ENCODE results near the gene CNGA3. TPM values are rescaled to one million over a fixed set of nuclear protein-coding genes. Genes with fewer than 3 reads are reported as not detected.

The CNGA3 gene
- polyA plus RNA-seq, 2 of the 4 experiments (the other 2 are of a cell fraction): not detected

DNA sequence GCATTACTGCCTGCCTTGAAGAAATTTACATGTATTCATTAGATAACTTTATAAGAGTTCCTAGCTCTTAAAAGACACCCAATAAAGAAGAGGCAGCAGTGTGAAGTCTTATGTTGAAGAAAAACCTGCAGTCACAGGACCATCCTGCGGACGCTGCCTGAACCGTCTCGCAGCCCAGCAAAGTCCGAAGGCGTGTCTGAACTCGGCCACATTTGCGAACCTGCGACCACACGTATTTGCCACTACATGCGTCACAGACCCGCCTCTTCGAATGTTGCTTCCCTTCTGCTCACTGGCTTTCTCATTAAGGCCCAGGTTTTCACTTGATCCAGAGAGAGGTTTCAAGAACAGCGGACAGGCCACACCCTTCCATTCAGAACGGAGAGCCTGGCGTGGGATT lies 41.2 kb downstream of the CNGA3 start:
- 84% methylated on average over 15 of the region's 16 CpGs for WGBS (ENCODE audit: missing lambda C conversion rate)
- no peak for ATAC-seq
- FAIRE-seq: no peak
- ChIA-PET POLR2A (no interaction called here), CTCF (interaction anchor here (0.6 to 8.0 kb wide), 5 partner anchors 9 to 688 kb away, joined by 3 to 61 read pairs (median 4); no protein-coding TSS in a partner anchor)
- Histone ChIP-seq H3K4me1 (no peaks in the 10 kb centered on the region), H3K4me3 (no peak overlapping the region), H3K4me2 (no peak overlapping the region), H3K9me3 (no peaks in the 10 kb centered on the region), H3K27ac (no peak overlapping the region)
- TF ChIP-seq POLR2AphosphoS2 (conservative IDR thresholded peaks at IDR 0.05; ENCODE audit: low read length): no peak
- TF ChIP-seq, protein P1, sequence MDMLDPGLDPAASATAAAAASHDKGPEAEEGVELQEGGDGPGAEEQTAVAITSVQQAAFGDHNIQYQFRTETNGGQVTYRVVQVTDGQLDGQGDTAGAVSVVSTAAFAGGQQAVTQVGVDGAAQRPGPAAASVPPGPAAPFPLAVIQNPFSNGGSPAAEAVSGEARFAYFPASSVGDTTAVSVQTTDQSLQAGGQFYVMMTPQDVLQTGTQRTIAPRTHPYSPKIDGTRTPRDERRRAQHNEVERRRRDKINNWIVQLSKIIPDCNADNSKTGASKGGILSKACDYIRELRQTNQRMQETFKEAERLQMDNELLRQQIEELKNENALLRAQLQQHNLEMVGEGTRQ (IDR thresholded peaks at IDR 0.05): no peak
- TF ChIP-seq JUNB (IDR thresholded peaks at IDR 0.05): no peak
- no peak for TF ChIP-seq POLR2A (IDR thresholded peaks at IDR 0.05; ENCODE audit: low read length)
- no peak for TF ChIP-seq HDAC2 (IDR thresholded peaks at IDR 0.05)
- TF ChIP-seq JUN (IDR thresholded peaks at IDR 0.05): no peak
- TF ChIP-seq, protein P2, sequence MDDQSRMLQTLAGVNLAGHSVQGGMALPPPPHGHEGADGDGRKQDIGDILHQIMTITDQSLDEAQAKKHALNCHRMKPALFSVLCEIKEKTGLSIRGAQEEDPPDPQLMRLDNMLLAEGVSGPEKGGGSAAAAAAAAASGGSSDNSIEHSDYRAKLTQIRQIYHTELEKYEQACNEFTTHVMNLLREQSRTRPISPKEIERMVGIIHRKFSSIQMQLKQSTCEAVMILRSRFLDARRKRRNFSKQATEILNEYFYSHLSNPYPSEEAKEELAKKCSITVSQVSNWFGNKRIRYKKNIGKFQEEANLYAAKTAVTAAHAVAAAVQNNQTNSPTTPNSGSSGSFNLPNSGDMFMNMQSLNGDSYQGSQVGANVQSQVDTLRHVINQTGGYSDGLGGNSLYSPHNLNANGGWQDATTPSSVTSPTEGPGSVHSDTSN (IDR thresholded peaks at IDR 0.05): no peak
- no peak for TF ChIP-seq SMC3 (IDR thresholded peaks at IDR 0.05)
- TF ChIP-seq TP53 (CRISPR knock-in tag; IDR thresholded peaks at IDR 0.05): no peak
- no peak for TF ChIP-seq RARB (CRISPR knock-in tag; IDR thresholded peaks at IDR 0.05)
- no peak for TF ChIP-seq EHF (CRISPR knock-in tag; IDR thresholded peaks at IDR 0.05)
- no peak for TF ChIP-seq ZC3H11A (IDR thresholded peaks at IDR 0.05)
- TF ChIP-seq CEBPB (IDR thresholded peaks at IDR 0.05): no peak
- TF ChIP-seq, protein P3, sequence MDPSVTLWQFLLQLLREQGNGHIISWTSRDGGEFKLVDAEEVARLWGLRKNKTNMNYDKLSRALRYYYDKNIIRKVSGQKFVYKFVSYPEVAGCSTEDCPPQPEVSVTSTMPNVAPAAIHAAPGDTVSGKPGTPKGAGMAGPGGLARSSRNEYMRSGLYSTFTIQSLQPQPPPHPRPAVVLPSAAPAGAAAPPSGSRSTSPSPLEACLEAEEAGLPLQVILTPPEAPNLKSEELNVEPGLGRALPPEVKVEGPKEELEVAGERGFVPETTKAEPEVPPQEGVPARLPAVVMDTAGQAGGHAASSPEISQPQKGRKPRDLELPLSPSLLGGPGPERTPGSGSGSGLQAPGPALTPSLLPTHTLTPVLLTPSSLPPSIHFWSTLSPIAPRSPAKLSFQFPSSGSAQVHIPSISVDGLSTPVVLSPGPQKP (IDR thresholded peaks at IDR 0.05; ENCODE audit: low read depth, low read length): no peak
- TF ChIP-seq, protein P4, sequence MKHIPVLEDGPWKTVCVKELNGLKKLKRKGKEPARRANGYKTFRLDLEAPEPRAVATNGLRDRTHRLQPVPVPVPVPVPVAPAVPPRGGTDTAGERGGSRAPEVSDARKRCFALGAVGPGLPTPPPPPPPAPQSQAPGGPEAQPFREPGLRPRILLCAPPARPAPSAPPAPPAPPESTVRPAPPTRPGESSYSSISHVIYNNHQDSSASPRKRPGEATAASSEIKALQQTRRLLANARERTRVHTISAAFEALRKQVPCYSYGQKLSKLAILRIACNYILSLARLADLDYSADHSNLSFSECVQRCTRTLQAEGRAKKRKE (CRISPR knock-in tag; IDR thresholded peaks at IDR 0.05; ENCODE audit: low read depth): no peak
- TF ChIP-seq, protein P5, sequence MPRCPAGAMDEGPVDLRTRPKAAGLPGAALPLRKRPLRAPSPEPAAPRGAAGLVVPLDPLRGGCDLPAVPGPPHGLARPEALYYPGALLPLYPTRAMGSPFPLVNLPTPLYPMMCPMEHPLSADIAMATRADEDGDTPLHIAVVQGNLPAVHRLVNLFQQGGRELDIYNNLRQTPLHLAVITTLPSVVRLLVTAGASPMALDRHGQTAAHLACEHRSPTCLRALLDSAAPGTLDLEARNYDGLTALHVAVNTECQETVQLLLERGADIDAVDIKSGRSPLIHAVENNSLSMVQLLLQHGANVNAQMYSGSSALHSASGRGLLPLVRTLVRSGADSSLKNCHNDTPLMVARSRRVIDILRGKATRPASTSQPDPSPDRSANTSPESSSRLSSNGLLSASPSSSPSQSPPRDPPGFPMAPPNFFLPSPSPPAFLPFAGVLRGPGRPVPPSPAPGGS (IDR thresholded peaks at IDR 0.05): no peak
- TF ChIP-seq RCOR1 (IDR thresholded peaks at IDR 0.05; ENCODE audit: low read depth, low read length): no peak
- TF ChIP-seq, protein P6, sequence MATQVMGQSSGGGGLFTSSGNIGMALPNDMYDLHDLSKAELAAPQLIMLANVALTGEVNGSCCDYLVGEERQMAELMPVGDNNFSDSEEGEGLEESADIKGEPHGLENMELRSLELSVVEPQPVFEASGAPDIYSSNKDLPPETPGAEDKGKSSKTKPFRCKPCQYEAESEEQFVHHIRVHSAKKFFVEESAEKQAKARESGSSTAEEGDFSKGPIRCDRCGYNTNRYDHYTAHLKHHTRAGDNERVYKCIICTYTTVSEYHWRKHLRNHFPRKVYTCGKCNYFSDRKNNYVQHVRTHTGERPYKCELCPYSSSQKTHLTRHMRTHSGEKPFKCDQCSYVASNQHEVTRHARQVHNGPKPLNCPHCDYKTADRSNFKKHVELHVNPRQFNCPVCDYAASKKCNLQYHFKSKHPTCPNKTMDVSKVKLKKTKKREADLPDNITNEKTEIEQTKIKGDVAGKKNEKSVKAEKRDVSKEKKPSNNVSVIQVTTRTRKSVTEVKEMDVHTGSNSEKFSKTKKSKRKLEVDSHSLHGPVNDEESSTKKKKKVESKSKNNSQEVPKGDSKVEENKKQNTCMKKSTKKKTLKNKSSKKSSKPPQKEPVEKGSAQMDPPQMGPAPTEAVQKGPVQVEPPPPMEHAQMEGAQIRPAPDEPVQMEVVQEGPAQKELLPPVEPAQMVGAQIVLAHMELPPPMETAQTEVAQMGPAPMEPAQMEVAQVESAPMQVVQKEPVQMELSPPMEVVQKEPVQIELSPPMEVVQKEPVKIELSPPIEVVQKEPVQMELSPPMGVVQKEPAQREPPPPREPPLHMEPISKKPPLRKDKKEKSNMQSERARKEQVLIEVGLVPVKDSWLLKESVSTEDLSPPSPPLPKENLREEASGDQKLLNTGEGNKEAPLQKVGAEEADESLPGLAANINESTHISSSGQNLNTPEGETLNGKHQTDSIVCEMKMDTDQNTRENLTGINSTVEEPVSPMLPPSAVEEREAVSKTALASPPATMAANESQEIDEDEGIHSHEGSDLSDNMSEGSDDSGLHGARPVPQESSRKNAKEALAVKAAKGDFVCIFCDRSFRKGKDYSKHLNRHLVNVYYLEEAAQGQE (IDR thresholded peaks at IDR 0.05): no peak
- no peak for TF ChIP-seq FOSL2 (IDR thresholded peaks at IDR 0.05)
- TF ChIP-seq FOSL2 (CRISPR knock-in tag; IDR thresholded peaks at IDR 0.05): no peak
- TF ChIP-seq MAZ (IDR thresholded peaks at IDR 0.05; ENCODE audit: borderline replicate concordance, low read depth, low read length): no peak
- DNase-seq (ENCODE audit: low read depth in 1 of 2, low spot score in 1 of 2): no peak
